Renal cortex interstitium (tissue), 11 donors: ENCODE results near the gene NFXL1. TPM values are rescaled to one million over a fixed set of nuclear protein-coding genes. Genes with fewer than 3 reads are reported as not detected.
A peak's percentile ranks its signal among the peaks of the same experiment; 100 is the strongest.

Experiments
- DNase-seq, 11 donors: peaks; one replicate each; pipeline ENCODE4 v3.0.0-alpha.2; 2013; ENCODE audit warnings: low read depth in 9 of 11, low spot score in 4 of 11; ENCODE audit errors: extremely low read depth in 1 of 11
- polyA plus RNA-seq, 3 donors: library from polyadenylated mRNA; unstranded; fragments of 120-200 nt; gene quantifications; one replicate each; pipeline ENCODE4 v1.2.1, GENCODE V29; 2013; ENCODE audit not compliant: insufficient read length in 3 of 3

The NFXL1 gene
- polyA plus RNA-seq, 3 donors: 24.3 to 28.6 (median 28.2) TPM

GRCh38 chr4:47913861-47914219, 543 bp downstream of the NFXL1 start:
- peak in 5 of 11 donors; percentile 21 to 49 (median 28) for DNase-seq

DNA sequence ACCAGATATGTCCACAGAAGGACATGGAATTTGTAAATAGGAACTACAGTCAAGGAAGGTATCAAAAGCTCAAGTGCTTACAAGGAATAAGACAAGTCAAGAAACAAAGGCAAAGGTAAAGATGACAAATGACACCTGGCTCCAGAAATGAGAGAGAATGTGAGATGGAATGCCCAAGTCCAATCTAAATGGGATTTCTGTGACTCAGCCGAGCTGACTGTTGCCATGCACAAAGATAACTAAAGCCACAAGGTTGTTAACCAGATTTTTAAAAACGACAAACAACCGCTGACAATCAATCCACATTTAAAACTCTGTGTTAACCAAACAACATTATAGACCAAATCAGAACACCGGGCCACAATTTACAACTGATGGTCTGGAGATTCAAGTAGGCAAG, 1.1 kb downstream of the NFXL1 start:
- no peak for DNase-seq

- no peak for DNase-seq
Observed at GRCh38 chr4:47907089-47907646, 7.2 kb downstream of the NFXL1 start.

GRCh38 chr4:47899639-47900038, 14.7 kb downstream of the NFXL1 start:
- DNase-seq: no peak

GRCh38 chr4:47891928-47892327, 22.5 kb downstream of the NFXL1 start:
- DNase-seq: no peak

DNA sequence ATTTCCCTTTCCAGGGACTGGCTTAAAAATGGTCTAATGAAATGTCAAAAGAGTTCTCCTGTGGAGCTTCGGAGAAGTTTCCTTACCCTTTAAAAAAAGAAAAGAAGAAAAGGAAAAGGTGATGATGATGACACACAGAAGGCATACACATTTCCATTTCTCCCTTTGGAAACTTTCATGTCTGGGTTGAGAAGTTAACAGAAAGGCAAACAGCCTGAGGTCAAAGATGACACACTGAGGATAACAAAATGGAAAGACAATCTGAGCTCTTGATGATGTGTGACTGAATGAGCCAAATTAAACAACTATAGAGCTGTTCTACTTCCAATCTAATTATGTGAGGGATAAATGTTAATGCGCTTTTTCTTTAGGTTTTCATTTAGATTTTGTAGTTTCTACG, 32.2 kb downstream of the NFXL1 start:
- DNase-seq: no peak

GRCh38 chr4:47879458-47879857, 34.9 kb downstream of the NFXL1 start:
- no peak for DNase-seq

GRCh38 chr4:47876784-47877546, 37.4 kb downstream of the NFXL1 start:
- DNase-seq: no peak

GRCh38 chr4:47876310-47876709, 38.1 kb downstream of the NFXL1 start:
- no peak for DNase-seq

GRCh38 chr4:47873877-47874541, 40.4 kb downstream of the NFXL1 start:
- DNase-seq: no peak

DNA sequence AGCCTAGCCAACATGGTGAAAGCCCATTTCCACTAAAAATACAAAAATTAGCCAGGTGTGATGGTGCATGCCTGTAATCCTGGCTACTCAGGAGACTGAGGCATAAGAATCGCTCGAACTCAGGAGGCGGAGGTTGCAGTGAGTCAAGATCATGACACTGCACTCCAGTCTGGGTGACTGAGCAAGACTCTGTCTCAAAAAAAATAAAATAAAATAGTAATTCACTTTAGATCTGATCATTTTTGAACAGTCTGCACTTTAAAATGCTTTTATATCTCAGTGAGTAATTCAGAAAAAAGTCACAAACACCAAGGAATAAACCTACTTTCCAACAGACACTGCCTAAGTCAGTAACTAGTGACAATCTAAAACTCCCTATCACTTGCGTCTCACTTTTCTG, 50.9 kb downstream of the NFXL1 start:
- no peak for DNase-seq

- no peak for DNase-seq
Observed at GRCh38 chr4:47862297-47862696, 52.1 kb downstream of the NFXL1 start.

- no peak for DNase-seq
Observed at GRCh38 chr4:47860305-47860704, 54.1 kb downstream of the NFXL1 start.

DNA sequence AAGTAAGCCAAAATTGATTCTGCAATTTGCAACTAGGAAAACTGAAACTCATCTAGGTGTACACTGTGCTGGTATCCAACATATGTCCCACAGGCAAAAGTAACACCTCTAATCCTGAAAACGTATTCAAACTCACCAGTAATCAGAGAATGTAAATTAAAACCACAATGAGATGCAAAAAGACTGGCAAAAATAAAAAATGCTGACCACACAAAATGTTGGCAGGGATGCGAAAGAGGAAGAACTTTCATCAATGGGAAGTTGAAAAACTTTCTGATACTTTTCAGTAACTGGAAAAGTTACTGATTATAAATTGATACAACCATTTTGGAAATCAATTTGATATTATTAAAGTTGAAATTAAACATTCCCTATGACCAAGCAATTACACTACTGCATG, 56.4 kb downstream of the NFXL1 start:
- DNase-seq: no peak

DNA sequence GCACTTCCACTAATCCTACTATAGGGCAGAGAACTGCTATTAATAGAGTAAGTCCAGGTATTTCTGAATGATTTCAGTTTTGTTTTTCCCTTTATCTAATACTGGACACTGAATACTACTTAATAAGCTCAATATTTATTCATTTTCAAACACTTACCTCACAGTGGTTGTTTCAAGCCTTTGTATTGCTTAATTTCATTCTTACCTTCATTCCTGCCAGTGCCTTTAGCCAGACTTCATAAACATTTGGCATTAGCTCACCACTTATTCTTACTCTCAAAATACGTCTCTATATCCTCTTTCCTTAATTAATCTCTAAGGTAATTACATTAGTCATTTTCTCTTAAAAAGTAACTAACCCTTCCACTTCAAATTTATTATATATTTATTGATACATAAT, 57.7 kb downstream of the NFXL1 start:
- no peak for DNase-seq

DNA sequence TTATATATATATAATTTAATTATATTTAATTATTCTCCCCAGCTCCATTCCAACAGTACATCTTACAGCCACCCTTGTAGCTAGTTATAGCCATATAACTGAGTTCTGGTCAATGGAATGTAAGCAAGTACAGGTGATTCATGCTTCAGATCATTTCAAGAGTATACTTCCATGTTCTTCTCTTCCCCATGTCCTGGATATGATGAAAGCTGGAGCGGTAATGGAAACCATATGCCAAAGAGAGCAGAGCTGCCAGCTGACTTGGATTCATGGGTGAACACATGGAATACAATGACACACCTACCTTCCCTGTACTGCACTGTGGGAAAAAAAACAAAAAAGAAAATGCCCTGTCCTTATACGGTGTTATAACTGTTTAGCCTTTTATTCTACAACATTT, 59.0 kb downstream of the NFXL1 start:
- no peak for DNase-seq

DNA sequence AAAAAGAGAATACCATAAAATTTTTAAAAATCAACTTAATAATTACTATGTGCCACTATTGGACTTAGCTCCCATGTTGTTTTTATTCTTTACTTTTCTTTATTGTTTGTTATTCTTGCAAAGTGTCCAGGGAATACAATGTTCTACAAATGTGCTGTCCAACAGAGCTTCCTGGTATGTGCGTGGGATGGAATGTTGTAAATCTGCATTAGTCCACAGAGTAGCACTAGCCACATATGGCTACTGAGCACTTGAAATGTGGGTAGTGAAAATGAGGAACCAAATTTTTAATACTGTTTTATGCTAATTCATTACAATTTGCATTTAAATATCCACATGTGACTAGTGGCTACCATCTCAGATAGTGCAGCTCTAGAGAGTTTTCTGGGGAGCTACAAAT, 62.2 kb downstream of the NFXL1 start:
- no peak for DNase-seq

DNA sequence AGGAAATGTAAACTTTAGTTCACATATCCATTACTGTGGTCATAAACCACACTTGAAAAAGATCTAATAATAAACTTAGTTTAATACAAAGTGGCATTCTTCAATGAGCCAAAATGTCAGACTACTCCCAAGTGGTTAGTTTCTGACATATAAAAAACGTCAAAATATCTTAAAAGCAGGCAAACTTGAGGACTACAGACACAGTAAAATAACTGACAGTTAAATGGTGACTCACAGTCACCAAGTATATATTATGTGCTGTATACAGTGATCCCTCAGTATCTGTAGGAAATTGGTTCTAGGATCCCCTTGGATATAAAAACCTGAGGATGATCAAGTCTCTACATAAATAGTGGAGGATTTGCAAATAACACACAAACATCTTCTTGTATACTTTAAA, 64.9 kb downstream of the NFXL1 start:
- DNase-seq: no peak

GRCh38 chr4:47848041-47848440, 66.3 kb downstream of the NFXL1 start:
- DNase-seq: no peak

DNA sequence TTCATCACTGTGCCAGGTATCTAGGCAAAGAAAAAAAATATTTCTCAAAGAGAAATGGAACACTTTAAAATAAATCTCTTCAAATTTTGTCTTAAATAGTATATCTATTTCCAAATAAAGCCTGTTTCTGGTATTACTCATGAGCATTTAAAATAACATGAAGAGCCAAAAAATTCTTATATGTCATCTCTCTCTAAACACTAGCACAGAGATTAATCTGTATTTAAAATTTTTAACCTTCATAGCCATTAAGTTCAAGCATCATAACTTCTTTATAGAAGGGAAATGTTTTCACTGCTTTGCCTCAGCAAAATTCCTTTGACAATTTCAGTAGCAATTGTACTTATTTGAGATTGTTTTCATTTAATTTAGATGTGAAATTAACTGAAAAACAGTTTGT, 71.4 kb downstream of the NFXL1 start:
- no peak for DNase-seq

DNA sequence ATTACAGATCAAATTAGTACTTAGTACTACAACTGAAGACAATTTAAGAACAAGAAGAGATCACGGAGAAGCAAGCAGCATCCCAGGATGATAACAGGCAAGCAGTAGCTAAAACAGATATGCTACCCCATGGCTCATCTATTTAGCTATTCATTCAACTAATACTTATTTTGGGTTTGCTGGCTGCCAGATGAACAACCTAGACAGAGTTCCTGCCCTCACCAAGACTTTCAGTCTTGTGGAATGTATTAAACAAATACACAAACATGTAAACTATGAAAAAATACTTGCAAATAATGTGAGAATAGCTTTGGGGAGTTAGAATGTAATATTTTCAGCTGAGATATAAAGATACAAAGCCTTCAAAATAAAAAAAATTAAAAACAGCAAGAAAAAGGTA, 74.1 kb downstream of the NFXL1 start:
- DNase-seq: no peak
